ENCODE measurements around the gene SHF. TPM values are rescaled to one million over a fixed set of nuclear protein-coding genes. Genes with fewer than 3 reads are reported as not detected.

The SHF gene
- total and polyA plus RNA-seq, 8 donors, result 5.5 to 44.9 (median 37.3) TPM

- intact Hi-C loops (cut with DNase I), result loop anchor here in 1 of 2 donors (10.0 kb wide), 1 partner anchor 233 kb away; no protein-coding TSS in a partner anchor
- H3K27me3 ChIP-seq, result no peaks in the 10 kb centered on the region
- no peak for TF ChIP-seq CTCF (IDR thresholded peaks at IDR 0.05)
- peaks cover 0 to 3% of the 10 kb centered on the region in 2 donors for H3K36me3 ChIP-seq
- no peak overlapping the region for H3K4me3 ChIP-seq
- H3K4me1 ChIP-seq, result peaks cover 15 to 34% of the 10 kb centered on the region in 2 donors
- no peak overlapping the region for H3K27ac ChIP-seq
- DNase-seq (no peak), ATAC-seq (no peak)
- no peaks in the 10 kb centered on the region for H3K9me3 ChIP-seq
Measured at GRCh38 chr15:45161666-45162065, 26.1 kb downstream of the SHF start.

GRCh38 chr15:45157974-45158373 is 29.8 kb downstream of the SHF start:
- H3K27me3 ChIP-seq, result no peaks in the 10 kb centered on the region
- no peak for TF ChIP-seq CTCF (IDR thresholded peaks at IDR 0.05)
- H3K36me3 ChIP-seq, result peaks cover 0 to 13% of the 10 kb centered on the region in 2 donors
- intact Hi-C loops (cut with DNase I), result loop anchor here in 1 of 2 donors (10.0 kb wide), 1 partner anchor 107 kb away; no protein-coding TSS in a partner anchor
- H3K27ac ChIP-seq, result no peak overlapping the region
- H3K9me3 ChIP-seq, result no peaks in the 10 kb centered on the region
- peaks cover 5 to 16% of the 10 kb centered on the region in 2 donors for H3K4me1 ChIP-seq
- DNase-seq, result no peak
- ATAC-seq, result no peak
- H3K4me3 ChIP-seq, result no peak overlapping the region

GRCh38 chr15:45156744-45157455 is 30.9 kb downstream of the SHF start:
- ATAC-seq, result peak; percentile 2
- Histone ChIP-seq H3K27ac (no peak overlapping the region), H3K4me1 (peaks cover 0 to 5% of the 10 kb centered on the region in 2 donors), H3K27me3 (no peaks in the 10 kb centered on the region), H3K4me3 (no peak overlapping the region), H3K9me3 (no peaks in the 10 kb centered on the region), H3K36me3 (peaks cover 0 to 24% of the 10 kb centered on the region in 2 donors)
- no peak for DNase-seq
- TF ChIP-seq CTCF (IDR thresholded peaks at IDR 0.05), result no peak
- intact Hi-C loops (cut with DNase I), result loop anchor here in 1 of 2 donors (10.0 kb wide), 1 partner anchor 108 kb away; no protein-coding TSS in a partner anchor

GRCh38 chr15:45155739-45156138 is 32.0 kb downstream of the SHF start:
- intact Hi-C loops (cut with DNase I), result loop anchor here in 1 of 2 donors (10.0 kb wide), 1 partner anchor 109 kb away; no protein-coding TSS in a partner anchor
- Histone ChIP-seq H3K4me3 (no peak overlapping the region), H3K9me3 (no peaks in the 10 kb centered on the region), H3K36me3 (peaks cover 0 to 35% of the 10 kb centered on the region in 2 donors), H3K4me1 (no peaks in the 10 kb centered on the region), H3K27me3 (no peaks in the 10 kb centered on the region), H3K27ac (no peak overlapping the region)
- no peak for TF ChIP-seq CTCF (IDR thresholded peaks at IDR 0.05)
- ATAC-seq, result no peak
- DNase-seq, result no peak

GRCh38 chr15:45151998-45152828 is 35.6 kb downstream of the SHF start:
- Histone ChIP-seq H3K27me3 (no peaks in the 10 kb centered on the region), H3K4me3 (no peak overlapping the region), H3K4me1 (no peaks in the 10 kb centered on the region), H3K27ac (no peak overlapping the region), H3K36me3 (peaks cover 0 to 44% of the 10 kb centered on the region in 2 donors), H3K9me3 (no peaks in the 10 kb centered on the region)
- intact Hi-C loops (cut with DNase I), result loop anchor here in 1 of 2 donors (10.0 kb wide), 1 partner anchor 113 kb away; no protein-coding TSS in a partner anchor
- DNase-seq (no peak), ATAC-seq (no peak)
- TF ChIP-seq CTCF (IDR thresholded peaks at IDR 0.05), result no peak

Measured in left lung (tissue), 10 donors.